ENCODE results near the gene PIP5K1B. TPM values are rescaled to one million over a fixed set of nuclear protein-coding genes. Genes with fewer than 3 reads are reported as not detected.

The PIP5K1B gene
- polyA plus RNA-seq, 1 donor (not counting 4 experiments of a cell fraction or from before 2014, with no cell fraction given), result not detected

DNA sequence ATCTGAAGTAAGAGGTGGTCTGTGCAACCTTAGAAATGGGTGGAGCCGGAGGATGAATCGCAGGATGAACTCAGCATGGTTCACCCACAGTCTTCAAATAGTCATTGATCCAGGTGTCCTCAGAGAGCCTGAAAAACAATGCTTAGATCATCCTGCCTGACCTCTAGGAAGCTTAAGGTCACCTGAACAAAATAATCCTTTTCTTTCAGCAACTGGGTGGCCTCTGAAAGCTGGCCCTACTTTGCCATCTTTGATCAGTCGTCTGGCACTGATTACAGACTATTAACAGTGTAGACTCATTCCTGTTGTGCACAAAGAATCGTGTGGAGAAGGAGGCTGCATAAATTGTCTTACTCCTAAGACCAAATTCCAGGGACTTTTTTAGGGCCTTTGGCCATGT lies 50.7 kb downstream of the PIP5K1B start:
- dilution Hi-C loops (cut with MboI; ENCODE audit: extremely low pct_ligation_motif_present, low sequenced_read_pairs), result no loop called here
- DNase-seq (ENCODE audit: low read depth, low spot score) (no peak), FAIRE-seq (no peak)
- TF ChIP-seq, protein P1, sequence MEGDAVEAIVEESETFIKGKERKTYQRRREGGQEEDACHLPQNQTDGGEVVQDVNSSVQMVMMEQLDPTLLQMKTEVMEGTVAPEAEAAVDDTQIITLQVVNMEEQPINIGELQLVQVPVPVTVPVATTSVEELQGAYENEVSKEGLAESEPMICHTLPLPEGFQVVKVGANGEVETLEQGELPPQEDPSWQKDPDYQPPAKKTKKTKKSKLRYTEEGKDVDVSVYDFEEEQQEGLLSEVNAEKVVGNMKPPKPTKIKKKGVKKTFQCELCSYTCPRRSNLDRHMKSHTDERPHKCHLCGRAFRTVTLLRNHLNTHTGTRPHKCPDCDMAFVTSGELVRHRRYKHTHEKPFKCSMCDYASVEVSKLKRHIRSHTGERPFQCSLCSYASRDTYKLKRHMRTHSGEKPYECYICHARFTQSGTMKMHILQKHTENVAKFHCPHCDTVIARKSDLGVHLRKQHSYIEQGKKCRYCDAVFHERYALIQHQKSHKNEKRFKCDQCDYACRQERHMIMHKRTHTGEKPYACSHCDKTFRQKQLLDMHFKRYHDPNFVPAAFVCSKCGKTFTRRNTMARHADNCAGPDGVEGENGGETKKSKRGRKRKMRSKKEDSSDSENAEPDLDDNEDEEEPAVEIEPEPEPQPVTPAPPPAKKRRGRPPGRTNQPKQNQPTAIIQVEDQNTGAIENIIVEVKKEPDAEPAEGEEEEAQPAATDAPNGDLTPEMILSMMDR (optimal IDR thresholded peaks at IDR 0.05 in 1 of 3, IDR thresholded peaks at IDR 0.05 in 1 of 3, conservative IDR thresholded peaks at IDR 0.05 in 1 of 3; ENCODE audit: extremely low read depth in 1 of 3, insufficient read depth in 2 of 3, low read length in 3 of 3), result no peak
- no peak for TF ChIP-seq EZH2 (IDR thresholded peaks at IDR 0.05; ENCODE audit: low read length)
- Histone ChIP-seq H3K4me2 (ENCODE audit: control insufficient read depth, extremely low read depth, insufficient read depth, low read depth, low read length) (no peak overlapping the region), H3K9me3 (ENCODE audit: control insufficient read depth, low read depth, low read length) (no peaks in the 10 kb centered on the region), H3K79me2 (ENCODE audit: control insufficient read depth, insufficient read depth, low read length) (no peaks in the 10 kb centered on the region), H3K27me3 (ENCODE audit: control insufficient read depth, extremely low read depth, insufficient read depth, low read length) (no peaks in the 10 kb centered on the region), H3K27ac (ENCODE audit: control insufficient read depth, insufficient read depth, low read length) (no peak overlapping the region), H3K4me1 (ENCODE audit: control insufficient read depth, extremely low read depth, insufficient read depth, low read length) (no peaks in the 10 kb centered on the region), H3K4me3 (ENCODE audit: control insufficient read depth in 2 of 3, extremely low read depth in 1 of 3, insufficient read depth in 2 of 3, low read depth in 1 of 3, low read length in 3 of 3) (no peak overlapping the region), H3K9ac (ENCODE audit: control insufficient read depth, extremely low read depth, insufficient read depth, low read length) (no peak overlapping the region), H4K20me1 (ENCODE audit: control insufficient read depth, extremely low read depth, insufficient read depth, low read length) (no peaks in the 10 kb centered on the region), H2AFZ (ENCODE audit: control insufficient read depth, low read length) (no peak overlapping the region), H3K9me1 (ENCODE audit: control insufficient read depth, extremely low read depth, insufficient read depth, low read length) (no peaks in the 10 kb centered on the region), H3K36me3 (ENCODE audit: control insufficient read depth in 2 of 2, extremely low read depth in 1 of 2, insufficient read depth in 2 of 2, low read length in 2 of 2) (no peaks in the 10 kb centered on the region)

DNA sequence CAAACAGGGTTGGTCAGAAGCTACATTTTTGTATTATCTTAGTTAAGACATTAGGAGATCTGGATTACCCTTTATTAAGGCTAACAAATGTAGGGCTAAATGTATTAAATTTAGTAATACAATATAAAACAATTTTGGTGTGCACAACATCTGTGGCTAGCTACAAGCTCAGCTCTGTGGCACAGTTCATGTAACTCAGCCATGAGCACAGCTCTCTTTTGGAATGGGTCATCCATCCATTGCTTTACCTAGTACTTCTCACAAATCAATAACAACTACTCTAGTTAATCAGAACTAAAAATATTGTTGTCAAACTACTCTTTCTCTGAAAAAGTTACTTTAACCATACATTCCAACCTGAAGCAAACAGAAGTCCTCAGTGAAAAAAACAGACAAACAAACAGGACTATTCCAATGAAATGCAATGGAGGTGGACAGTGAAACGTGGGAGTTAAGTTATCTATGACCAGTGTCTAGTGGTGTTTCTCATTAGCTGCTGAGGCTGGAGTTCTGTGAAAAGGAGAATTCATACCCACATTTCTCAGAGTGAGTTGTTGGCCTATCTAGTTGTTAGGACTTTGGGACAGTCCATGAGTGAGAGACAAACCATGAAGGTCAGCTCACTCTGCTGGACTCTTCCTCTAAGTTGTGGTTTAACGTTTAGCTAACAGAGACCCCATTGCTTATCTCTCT lies 55.1 kb downstream of the PIP5K1B start:
- dilution Hi-C loops (cut with MboI; ENCODE audit: extremely low pct_ligation_motif_present, low sequenced_read_pairs), result no loop called here
- Histone ChIP-seq H3K9me1 (ENCODE audit: control insufficient read depth, extremely low read depth, insufficient read depth, low read length) (no peaks in the 10 kb centered on the region), H4K20me1 (ENCODE audit: control insufficient read depth, extremely low read depth, insufficient read depth, low read length) (no peaks in the 10 kb centered on the region), H3K27me3 (ENCODE audit: control insufficient read depth, extremely low read depth, insufficient read depth, low read length) (no peaks in the 10 kb centered on the region), H3K79me2 (ENCODE audit: control insufficient read depth, insufficient read depth, low read length) (no peaks in the 10 kb centered on the region), H3K27ac (ENCODE audit: control insufficient read depth, insufficient read depth, low read length) (no peak overlapping the region), H3K4me2 (ENCODE audit: control insufficient read depth, extremely low read depth, insufficient read depth, low read depth, low read length) (no peak overlapping the region), H2AFZ (ENCODE audit: control insufficient read depth, low read length) (no peak overlapping the region), H3K9me3 (ENCODE audit: control insufficient read depth, low read depth, low read length) (no peaks in the 10 kb centered on the region), H3K4me1 (ENCODE audit: control insufficient read depth, extremely low read depth, insufficient read depth, low read length) (no peaks in the 10 kb centered on the region), H3K9ac (ENCODE audit: control insufficient read depth, extremely low read depth, insufficient read depth, low read length) (no peak overlapping the region), H3K36me3 (ENCODE audit: control insufficient read depth in 2 of 2, extremely low read depth in 1 of 2, insufficient read depth in 2 of 2, low read length in 2 of 2) (no peaks in the 10 kb centered on the region), H3K4me3 (ENCODE audit: control insufficient read depth in 2 of 3, extremely low read depth in 1 of 3, insufficient read depth in 2 of 3, low read depth in 1 of 3, low read length in 3 of 3) (no peak overlapping the region)
- DNase-seq (ENCODE audit: low read depth, low spot score) (no peak), FAIRE-seq (no peak)
- TF ChIP-seq, protein P1 (optimal IDR thresholded peaks at IDR 0.05 in 1 of 3, IDR thresholded peaks at IDR 0.05 in 1 of 3, conservative IDR thresholded peaks at IDR 0.05 in 1 of 3; ENCODE audit: extremely low read depth in 1 of 3, insufficient read depth in 2 of 3, low read length in 3 of 3), result no peak
- no peak for TF ChIP-seq EZH2 (IDR thresholded peaks at IDR 0.05; ENCODE audit: low read length)
